Left ventricle myocardium superior (tissue), 1 donor: ENCODE data around the gene MACF1. TPM values are rescaled to one million over a fixed set of nuclear protein-coding genes. Genes with fewer than 3 reads are reported as not detected.

Source experiments
- ATAC-seq: fragments of 200-7000 bp; cut with Tn5 transposase; one replicate; pipeline ENCODE4 v1.9.1; 2020; ENCODE audit warnings: mild to moderate bottlenecking, moderate library complexity
- DNase-seq: peaks from one replicate; pipeline ENCODE4 v3.0.0-alpha.2; 2020
- intact Hi-C: fragments of 100-400 bp; cut with micrococcal nuclease; formaldehyde crosslinking; loops from one replicate; pipeline ENCODE4 v1.11.0; 2022
- total RNA-seq: library from RNA; stranded (reverse); fragmentation: NEBNext Ultra II Directional; extraction: Animal tissue kit (Norgen Biotek cat#: 25700); gene quantifications from one replicate; pipeline ENCODE4 v1.2.1, GENCODE V29; 2021
- donor health status: DM: no; HTN: yes; CAD: no; lungs with severe emphysema.

Gene MACF1
- total RNA-seq, 1 donor from 2014 or later: 239 TPM

DNA sequence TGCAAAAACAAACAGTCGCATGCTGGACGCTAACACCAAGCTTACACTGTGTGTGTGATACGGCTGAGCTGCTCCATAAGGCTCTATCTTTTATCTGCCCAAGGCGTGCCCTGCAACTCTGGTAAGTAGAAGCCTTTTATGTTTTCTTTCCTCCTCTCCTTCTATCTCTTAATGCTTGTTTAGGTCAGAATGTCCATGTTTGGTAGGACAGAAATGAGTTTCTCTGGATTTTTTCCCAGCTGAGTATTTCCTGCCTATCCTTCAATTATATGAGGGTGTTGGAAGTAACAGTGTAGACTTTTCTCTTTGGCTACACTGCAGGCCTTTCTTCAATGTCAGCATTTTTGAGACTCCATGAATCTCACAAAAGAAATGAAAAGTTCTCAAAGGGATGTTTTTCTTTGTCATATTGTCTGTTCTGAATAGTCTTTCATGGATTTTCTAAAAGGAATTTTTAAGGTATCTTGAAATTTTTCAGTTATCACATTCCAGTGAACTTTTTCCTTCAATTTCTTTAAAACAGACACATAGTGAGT lies 124.2 kb downstream of the MACF1 start:
- intact Hi-C loops: loop anchor here (10.0 kb wide), 1 partner anchor 136 kb away; no protein-coding TSS in a partner anchor
- no peak for DNase-seq
- ATAC-seq: no peak

- no peak for DNase-seq
- intact Hi-C loops: no loop called here
- ATAC-seq: no peak
These were observed 127.2 kb downstream of the MACF1 start for GRCh38 chr1:39331647-39332046.

GRCh38 chr1:39332291-39332690 lies 127.8 kb downstream of the MACF1 start:
- intact Hi-C loops: no loop called here
- DNase-seq (no peak), ATAC-seq (no peak)

- intact Hi-C loops: no loop called here
These were observed 128.3 kb downstream of the MACF1 start for GRCh38 chr1:39332828-39333227.

GRCh38 chr1:39333296-39333695 lies 128.8 kb downstream of the MACF1 start:
- intact Hi-C loops: no loop called here
- no peak for DNase-seq
- ATAC-seq: no peak

More at GRCh38 chr1:39332828-39333227, 128.3 kb downstream of the MACF1 start:
- DNase-seq: no peak
- no peak for ATAC-seq

GRCh38 chr1:39335216-39335615 lies 130.7 kb downstream of the MACF1 start:
- DNase-seq (no peak), ATAC-seq (no peak)
- intact Hi-C loops: no loop called here

DNA sequence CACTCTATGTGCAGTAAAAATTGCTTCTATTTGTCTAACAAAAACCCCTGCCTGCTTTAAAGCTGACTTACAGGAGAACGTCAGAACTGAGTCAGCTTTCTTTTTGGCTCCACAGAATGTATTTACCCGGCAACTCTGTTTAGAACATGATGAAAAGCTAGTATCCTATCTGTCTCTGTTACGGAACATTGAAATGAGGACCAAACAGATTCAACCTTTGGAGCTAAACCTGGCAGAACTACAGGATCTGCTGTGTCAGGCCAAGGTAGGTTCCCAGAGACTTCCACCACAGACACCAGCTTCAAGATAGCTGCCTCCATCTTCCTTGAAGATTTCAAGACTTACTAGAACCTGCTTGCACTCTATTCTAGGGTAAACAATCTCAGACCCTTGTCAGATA lies 132.6 kb downstream of the MACF1 start:
- DNase-seq (no peak), ATAC-seq (no peak)
- intact Hi-C loops: no loop called here

GRCh38 chr1:39342776-39343175 lies 138.3 kb downstream of the MACF1 start:
- intact Hi-C loops: no loop called here
- ATAC-seq (no peak), DNase-seq (no peak)

DNA sequence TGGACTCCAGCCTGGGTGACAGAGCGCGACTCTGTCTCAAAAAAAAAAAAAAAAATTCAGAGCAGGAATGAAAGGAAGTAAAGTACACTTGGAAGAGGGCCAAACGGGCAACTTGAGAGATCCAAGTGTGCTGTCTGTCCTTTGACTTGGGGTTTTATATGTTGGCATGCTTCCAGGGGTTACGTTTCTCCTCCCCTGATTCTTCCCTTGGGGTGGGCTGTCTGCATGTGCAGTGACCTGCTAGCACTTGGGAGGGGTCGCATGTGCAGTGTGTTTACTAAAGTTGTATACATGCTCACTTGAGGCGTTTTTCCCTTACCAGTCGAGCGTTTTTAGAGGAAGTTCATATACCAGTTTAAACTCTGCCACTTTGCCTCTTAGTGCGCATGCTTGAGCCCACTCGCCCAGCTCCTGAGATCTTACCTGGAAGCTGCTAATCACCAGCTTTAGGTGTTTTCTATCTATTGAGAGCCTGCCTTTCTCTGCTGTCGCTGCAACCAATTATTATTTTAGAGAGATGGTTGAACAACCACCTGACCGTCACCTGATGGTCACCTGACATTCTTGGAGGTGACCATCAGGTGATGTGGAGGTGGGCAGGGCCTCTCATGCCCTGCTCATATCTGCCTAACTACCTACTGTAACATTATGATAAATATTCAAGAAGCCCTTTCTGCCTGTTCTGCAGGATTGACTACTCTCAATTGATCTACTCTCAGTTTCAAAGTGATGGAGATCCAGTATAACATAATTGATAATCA lies 140.1 kb downstream of the MACF1 start:
- ATAC-seq (no peak), DNase-seq (no peak)
- intact Hi-C loops: no loop called here

- ATAC-seq: no peak
- intact Hi-C loops: no loop called here
- DNase-seq: no peak
These were observed 142.4 kb downstream of the MACF1 start for GRCh38 chr1:39346872-39347271.

- intact Hi-C loops: no loop called here
- no peak for DNase-seq
- no peak for ATAC-seq
These were observed 143.8 kb downstream of the MACF1 start for GRCh38 chr1:39348278-39348677.

- no peak for ATAC-seq
- no peak for DNase-seq
- intact Hi-C loops: no loop called here
These were observed 148.4 kb downstream of the MACF1 start for GRCh38 chr1:39352881-39353280.

GRCh38 chr1:39354572-39354971 lies 150.1 kb downstream of the MACF1 start:
- intact Hi-C loops: no loop called here
- ATAC-seq: no peak
- no peak for DNase-seq

- no peak for DNase-seq
- ATAC-seq: peak; percentile 41
- intact Hi-C loops: no loop called here
These were observed 154.0 kb downstream of the MACF1 start for GRCh38 chr1:39358491-39358890.

GRCh38 chr1:39359028-39359570 lies 154.6 kb downstream of the MACF1 start:
- ATAC-seq (peak; percentile 48), DNase-seq (no peak)
- intact Hi-C loops: no loop called here

- intact Hi-C loops: no loop called here
- DNase-seq: no peak
- ATAC-seq: no peak
These were observed 156.2 kb downstream of the MACF1 start for GRCh38 chr1:39360731-39361130.

- DNase-seq (no peak), ATAC-seq (no peak)
- intact Hi-C loops: no loop called here
These were observed 157.0 kb downstream of the MACF1 start for GRCh38 chr1:39361446-39361845.

DNA sequence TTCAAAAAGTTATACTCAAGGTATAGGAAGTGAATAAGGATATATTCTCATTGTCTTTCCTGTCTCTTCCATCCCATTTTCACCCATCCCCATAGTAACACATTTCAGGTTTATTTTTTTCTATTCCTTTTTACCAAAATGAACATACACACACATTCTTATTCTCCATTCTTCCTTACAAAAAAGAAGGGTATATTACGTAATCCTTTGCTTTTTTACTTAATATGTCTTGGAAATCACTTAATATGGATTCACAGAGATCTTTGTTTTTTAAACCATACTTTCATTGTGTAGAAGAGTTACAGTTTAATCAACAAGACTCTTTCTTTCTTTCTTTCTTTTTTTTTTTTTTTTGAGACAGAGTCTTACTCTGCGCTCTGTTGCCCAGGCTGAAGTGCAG lies 158.8 kb downstream of the MACF1 start:
- no peak for DNase-seq
- intact Hi-C loops: no loop called here
- no peak for ATAC-seq

- DNase-seq (no peak), ATAC-seq (no peak)
- intact Hi-C loops: no loop called here
These were observed 163.6 kb downstream of the MACF1 start for GRCh38 chr1:39368045-39368444.

DNA sequence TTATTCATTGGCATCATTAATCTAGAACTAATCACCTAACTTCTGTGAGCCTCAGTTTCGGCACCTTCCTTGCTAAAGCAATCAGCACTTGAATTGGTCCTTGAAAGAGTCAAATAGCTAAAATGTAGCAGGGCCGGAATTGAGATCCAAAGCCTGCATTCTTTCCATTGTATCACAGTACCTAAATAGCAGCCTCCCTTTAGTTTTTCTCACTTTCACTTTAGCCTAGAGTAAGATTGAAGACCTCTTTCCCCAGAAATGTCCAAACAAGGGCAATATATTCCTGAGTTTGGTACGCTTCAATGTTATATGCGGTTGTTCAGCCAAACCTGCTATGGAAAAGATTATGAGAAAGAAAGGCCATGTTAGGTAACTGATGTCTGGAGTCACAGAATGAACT lies 165.1 kb downstream of the MACF1 start:
- DNase-seq (no peak), ATAC-seq (peak; percentile 39)
- intact Hi-C loops: no loop called here

DNA sequence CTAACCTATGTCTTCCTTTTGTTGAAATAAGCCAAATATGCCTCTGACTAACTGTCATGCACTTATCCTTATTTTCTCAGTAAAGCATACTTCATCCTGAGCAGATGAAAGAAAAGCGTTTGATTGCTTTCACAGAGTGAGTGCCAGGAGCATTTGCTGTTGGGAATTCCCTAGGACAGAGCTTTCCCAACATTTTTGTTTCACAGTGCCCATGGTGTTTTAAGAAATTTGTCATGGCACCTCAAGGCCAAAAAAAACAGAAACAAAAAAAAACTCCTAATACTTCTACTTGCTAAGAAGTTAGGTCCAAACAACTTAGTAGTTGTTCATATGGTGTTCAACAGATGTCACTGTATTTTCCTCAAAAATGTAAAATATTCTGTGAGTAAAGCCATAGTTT lies 166.1 kb downstream of the MACF1 start:
- intact Hi-C loops: no loop called here
- ATAC-seq (no peak), DNase-seq (no peak)
